ENCODE results near the gene ACKR2. TPM values are rescaled to one million over a fixed set of nuclear protein-coding genes. Genes with fewer than 3 reads are reported as not detected.

The ACKR2 gene
- total RNA-seq, 1 experiment from 2014 or later, result not detected

Other genes starting within 250 kb of the ACKR2 start
- 77.4 and 84.5 TPM in 2 replicates for gene SEC22C, start 227.5 kb upstream of the ACKR2 start, total RNA-seq (2014; rRNA removed; shearing (Covaris generic))
- gene SS18L2, start 218.6 kb upstream of the ACKR2 start, total RNA-seq (2014; rRNA removed; shearing (Covaris generic)), result 33.2 and 37.8 TPM in 2 replicates
- 22.9 and 23.8 TPM in 2 replicates for gene NKTR, start 208.8 kb upstream of the ACKR2 start, total RNA-seq (2014; rRNA removed; shearing (Covaris generic))
- 16.7 and 17.9 TPM in 2 replicates for gene ZBTB47, start 155.7 kb upstream of the ACKR2 start, total RNA-seq (2014; rRNA removed; shearing (Covaris generic))
- gene KLHL40, start 123.9 kb upstream of the ACKR2 start, total RNA-seq (2014; rRNA removed; shearing (Covaris generic)), result not detected in 2 replicates
- not detected in 2 replicates for gene HHATL, start 106.6 kb upstream of the ACKR2 start, total RNA-seq (2014; rRNA removed; shearing (Covaris generic))
- gene CCDC13, start 36.2 kb upstream of the ACKR2 start, total RNA-seq (2014; rRNA removed; shearing (Covaris generic)), result 0.02 TPM in 1 of 2 replicates, not detected in the other
- gene HIGD1A, start 5.0 kb upstream of the ACKR2 start, total RNA-seq (2014; rRNA removed; shearing (Covaris generic)), result 249 and 254 TPM in 2 replicates
- not detected in 2 replicates for gene CYP8B1, start 66.4 kb downstream of the ACKR2 start, total RNA-seq (2014; rRNA removed; shearing (Covaris generic))
- not detected in 2 replicates for gene ZNF662, start 96.7 kb downstream of the ACKR2 start, total RNA-seq (2014; rRNA removed; shearing (Covaris generic))
- gene GASK1A, start 169.9 kb downstream of the ACKR2 start, total RNA-seq (2014; rRNA removed; shearing (Covaris generic)), result not detected in 2 replicates